Right cardiac atrium (tissue), 5 donors: Measurements from ENCODE around the gene NIPBL. TPM values are rescaled to one million over a fixed set of nuclear protein-coding genes. Genes with fewer than 3 reads are reported as not detected.
A peak's percentile ranks its signal among the peaks of the same experiment; 100 is the strongest.

Source experiments
- ATAC-seq, 2 donors: fragments of 200-7000 bp; cut with Tn5 transposase; one replicate each; pipeline versions ENCODE4 v1.8.0 to v1.9.1; 2020; ENCODE audit warnings: moderate library complexity in 2 of 2, mild to moderate bottlenecking in 1 of 2
- DNase-seq, 3 donors: peaks; one replicate each; pipeline ENCODE4 v3.0.0-alpha.2; 2020
- H3K27ac ChIP-seq: one replicate; pipeline ENCODE4 v1.5.1; 2013; ENCODE audit warnings: mild to moderate bottlenecking, low read length, control low read depth, moderate library complexity
- H3K27me3 ChIP-seq: one replicate; pipeline ENCODE4 v1.6.1; 2013; ENCODE audit not compliant: control insufficient read depth, insufficient read depth
- H3K4me1 ChIP-seq: one replicate; pipeline ENCODE4 v1.6.1; 2013; ENCODE audit warnings: low read length; ENCODE audit not compliant: control insufficient read depth, insufficient read depth
- H3K4me3 ChIP-seq: one replicate; pipeline ENCODE4 v1.5.1; 2013; ENCODE audit warnings: low read length, control low read depth
- H3K9me3 ChIP-seq: one replicate; pipeline ENCODE4 v1.6.1; 2013; ENCODE audit warnings: low read length; ENCODE audit not compliant: control insufficient read depth
- WGBS: extraction: QIAGEN DNeasy Blood & Tissue Kit; methylation state at CpG from one replicate; pipeline ENCODE4 v1.1.7; 2013; 5-methylcytosine and 5-hydroxymethylcytosine counted together
- intact Hi-C, 4 donors: fragments of 100-400 bp; cut with DNase I; formaldehyde crosslinking; loops; one replicate each; pipeline versions ENCODE4 v1.11.0 to v1.14.0; 2022 to 2023
- polyA plus RNA-seq: library from polyadenylated mRNA; stranded (reverse); fragments of 200-250 nt; gene quantifications from one replicate; pipeline ENCODE4 v1.2.3, GENCODE V29; 2013
- total RNA-seq, 4 donors: library from RNA; stranded (reverse); fragmentation: NEBNext Ultra II Directional; extraction: Animal tissue kit (Norgen Biotek cat#: 25700); gene quantifications; one replicate each; pipeline ENCODE4 v1.2.1, GENCODE V29; 2021
- donor health status: healthy with polysubstance abuse.
- donor health status: DM: no; HTN: yes; CAD: no.
- donor health status: DM: no; HTN: no; CAD: no.
- donor health status: DM: no; HTN: yes; CAD: no; lungs with severe emphysema.
- donor health status: DM: yes; HTN: yes; CAD: no.

NIPBL gene
- total and polyA plus RNA-seq, 5 donors: 15.0 to 49.5 (median 47.4) TPM

- Histone ChIP-seq H3K27me3 (no peaks in the 10 kb centered on the region), H3K9me3 (no peaks in the 10 kb centered on the region), H3K4me1 (no peaks in the 10 kb centered on the region), H3K4me3 (peak overlapping the region; percentile 96), H3K27ac (no peak overlapping the region)
- DNase-seq: no peak
- no peak for ATAC-seq
- intact Hi-C loops: loop anchor here in 3 of 4 donors (10.0 kb wide), 2 partner anchors 65 to 145 kb away; no protein-coding TSS in a partner anchor
- 30% methylated on average over 2 of the region's 2 CpGs for WGBS
Observed at GRCh38 chr5:36879274-36880033, 2.9 kb downstream of the NIPBL start.

DNA sequence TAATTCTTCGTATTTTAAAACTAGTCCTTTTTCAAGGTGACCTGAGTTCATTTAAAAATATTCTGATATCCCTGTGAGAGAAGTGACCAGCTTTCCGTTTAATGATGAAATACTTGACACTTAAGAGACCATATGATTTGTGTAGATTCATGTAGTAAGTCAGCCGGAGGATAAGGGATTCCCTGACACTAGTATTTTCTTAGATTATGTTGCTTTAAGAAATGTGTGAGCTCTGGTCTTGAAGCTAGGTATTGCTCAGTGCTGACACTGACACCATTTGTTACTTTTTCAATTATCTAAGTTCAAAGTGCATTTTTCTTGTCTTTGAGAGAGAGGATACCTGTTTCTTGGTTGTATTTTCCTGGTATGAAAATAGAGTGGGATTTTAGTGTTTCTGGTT lies 4.2 kb downstream of the NIPBL start:
- Histone ChIP-seq H3K9me3 (no peaks in the 10 kb centered on the region), H3K27ac (no peak overlapping the region), H3K4me3 (no peak overlapping the region), H3K4me1 (peaks cover 4% of the 10 kb centered on the region), H3K27me3 (no peaks in the 10 kb centered on the region)
- intact Hi-C loops: no loop called here
- DNase-seq: no peak
- ATAC-seq: no peak
- 27% methylated on average over 3 of the region's 3 CpGs for WGBS

DNA sequence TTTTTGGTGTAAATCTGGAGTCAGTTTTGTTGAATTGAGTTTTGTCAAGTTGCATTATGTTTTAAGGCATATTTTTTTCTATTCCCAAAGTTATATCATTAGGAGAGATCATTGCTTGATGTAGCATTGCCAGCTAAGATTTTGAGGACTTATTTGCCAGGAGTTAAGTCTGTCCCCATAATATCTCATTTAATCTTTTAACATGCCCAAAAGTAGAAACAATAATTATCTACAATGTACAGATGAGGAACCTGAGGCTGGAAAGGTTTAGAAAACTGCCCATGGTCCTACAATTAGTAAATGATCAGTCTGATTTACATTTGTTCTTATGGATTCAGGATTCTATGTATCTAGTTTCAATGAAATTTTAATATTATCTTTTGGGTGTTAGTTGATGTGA lies 4.7 kb downstream of the NIPBL start:
- H3K9me3 ChIP-seq: no peaks in the 10 kb centered on the region
- H3K4me3 ChIP-seq: no peak overlapping the region
- no peaks in the 10 kb centered on the region for H3K27me3 ChIP-seq
- no peak for DNase-seq
- no peak overlapping the region for H3K27ac ChIP-seq
- intact Hi-C loops: no loop called here
- H3K4me1 ChIP-seq: peaks cover 9% of the 10 kb centered on the region
- no peak for ATAC-seq

GRCh38 chr5:36881807-36882206 lies 5.2 kb downstream of the NIPBL start:
- Histone ChIP-seq H3K27ac (no peak overlapping the region), H3K27me3 (no peaks in the 10 kb centered on the region), H3K4me3 (no peak overlapping the region), H3K4me1 (peaks cover 9% of the 10 kb centered on the region), H3K9me3 (no peaks in the 10 kb centered on the region)
- 99% methylated on average over 1 of the region's 1 CpG for WGBS
- intact Hi-C loops: no loop called here
- DNase-seq (no peak), ATAC-seq (no peak)

GRCh38 chr5:36882250-36882649 lies 5.7 kb downstream of the NIPBL start:
- ATAC-seq: no peak
- intact Hi-C loops: no loop called here
- WGBS: 71% methylated on average over 3 of the region's 3 CpGs
- Histone ChIP-seq H3K9me3 (no peaks in the 10 kb centered on the region), H3K4me3 (no peak overlapping the region), H3K27me3 (no peaks in the 10 kb centered on the region), H3K4me1 (peaks cover 9% of the 10 kb centered on the region), H3K27ac (no peak overlapping the region)
- no peak for DNase-seq

DNA sequence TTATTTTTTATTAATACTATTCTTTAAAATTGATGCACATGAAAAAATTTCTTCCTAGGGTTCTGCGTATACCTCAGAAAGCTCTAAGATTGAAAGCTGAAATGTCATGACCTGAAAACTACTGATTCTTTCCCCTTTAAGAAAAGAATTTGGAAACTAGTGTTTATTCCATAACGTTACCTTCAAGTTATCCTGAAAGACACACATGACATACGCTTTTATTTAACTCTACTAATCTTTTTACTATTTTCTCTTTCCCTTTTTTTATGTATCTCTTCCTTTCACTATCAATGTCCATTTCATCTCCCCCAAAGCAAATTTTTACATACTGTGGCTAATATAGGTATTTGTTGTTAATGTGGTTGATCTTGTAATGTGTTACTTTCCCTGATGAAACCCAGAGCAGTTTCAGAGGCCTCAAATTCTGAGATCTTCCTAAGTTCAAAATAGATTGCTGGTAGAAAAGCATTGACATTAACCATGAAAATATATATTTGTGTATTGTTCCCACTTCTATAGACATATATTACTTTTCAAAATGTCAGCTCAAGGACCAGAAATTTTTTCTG lies 7.4 kb downstream of the NIPBL start:
- intact Hi-C loops: no loop called here
- ATAC-seq: no peak

GRCh38 chr5:36885149-36885548 lies 8.6 kb downstream of the NIPBL start:
- Histone ChIP-seq H3K27ac (no peak overlapping the region), H3K27me3 (no peaks in the 10 kb centered on the region), H3K4me3 (no peak overlapping the region), H3K9me3 (no peaks in the 10 kb centered on the region), H3K4me1 (peaks cover 9% of the 10 kb centered on the region)
- peak in 1 of 2 donors; percentile 22 for ATAC-seq
- intact Hi-C loops: no loop called here
- WGBS: 99% methylated on average over 10 of the region's 10 CpGs
- DNase-seq: no peak

More for the DNA sequence above, 7.4 kb downstream of the NIPBL start:
- peaks cover 9% of the 10 kb centered on the region for H3K4me1 ChIP-seq
- H3K9me3 ChIP-seq: no peaks in the 10 kb centered on the region
- no peak for DNase-seq
- H3K27me3 ChIP-seq: no peaks in the 10 kb centered on the region
- H3K27ac ChIP-seq: no peak overlapping the region
- H3K4me3 ChIP-seq: no peak overlapping the region
- WGBS: 75% methylated on average over 3 of the region's 3 CpGs

- intact Hi-C loops: no loop called here
- H3K4me1 ChIP-seq: peaks cover 9% of the 10 kb centered on the region
Observed at GRCh38 chr5:36885566-36886485, 9.3 kb downstream of the NIPBL start.

GRCh38 chr5:36886791-36887190 lies 10.2 kb downstream of the NIPBL start:
- Histone ChIP-seq H3K4me3 (no peak overlapping the region), H3K27me3 (no peaks in the 10 kb centered on the region), H3K4me1 (peaks cover 10% of the 10 kb centered on the region), H3K9me3 (peaks cover 2% of the 10 kb centered on the region), H3K27ac (no peak overlapping the region)
- ATAC-seq (no peak), DNase-seq (no peak)
- 89% methylated on average over 3 of the region's 3 CpGs for WGBS
- intact Hi-C loops: no loop called here

More at GRCh38 chr5:36885566-36886485, 9.3 kb downstream of the NIPBL start:
- DNase-seq (peak in 1 of 3 donors; percentile 55), ATAC-seq (no peak)
- Histone ChIP-seq H3K4me3 (no peak overlapping the region), H3K27ac (no peak overlapping the region), H3K27me3 (no peaks in the 10 kb centered on the region), H3K9me3 (no peaks in the 10 kb centered on the region)
- WGBS: 92% methylated on average over 18 of the region's 18 CpGs

- intact Hi-C loops: no loop called here
Observed at GRCh38 chr5:36887532-36887931, 11.0 kb downstream of the NIPBL start.

GRCh38 chr5:36888303-36888702 lies 11.7 kb downstream of the NIPBL start:
- no peak for ATAC-seq
- Histone ChIP-seq H3K4me1 (peaks cover 10% of the 10 kb centered on the region), H3K4me3 (no peak overlapping the region), H3K27ac (no peak overlapping the region), H3K9me3 (peaks cover 2% of the 10 kb centered on the region), H3K27me3 (no peaks in the 10 kb centered on the region)
- intact Hi-C loops: no loop called here
- no peak for DNase-seq

More at GRCh38 chr5:36887532-36887931, 11.0 kb downstream of the NIPBL start:
- Histone ChIP-seq H3K27me3 (no peaks in the 10 kb centered on the region), H3K9me3 (peaks cover 2% of the 10 kb centered on the region), H3K27ac (no peak overlapping the region), H3K4me3 (no peak overlapping the region), H3K4me1 (peaks cover 10% of the 10 kb centered on the region)
- DNase-seq (no peak), ATAC-seq (no peak)
